ENCODE measurements around the gene SLX4.

Gene SLX4

GRCh38 chr16:3650631-3651265, 39.3 kb upstream of the SLX4 start:
- H3K9ac ChIP-seq (ENCODE audit: low read length): no peak overlapping the region
- H3K36me3 ChIP-seq (ENCODE audit: control insufficient read depth, insufficient read depth, low read length): peaks cover 29% of the 10 kb centered on the region
- no peak overlapping the region for H3K4me3 ChIP-seq (ENCODE audit: low read depth, low read length)
- no peak overlapping the region for H3K27ac ChIP-seq (ENCODE audit: low read depth, low read length)
- peaks cover 26% of the 10 kb centered on the region for H3K4me1 ChIP-seq (ENCODE audit: control insufficient read depth, insufficient read depth, low read length)
- H3K27me3 ChIP-seq (ENCODE audit: control insufficient read depth, insufficient read depth, low read length): no peaks in the 10 kb centered on the region
- H3K9me3 ChIP-seq (ENCODE audit: control insufficient read depth, insufficient read depth, low read depth, low read length): no peaks in the 10 kb centered on the region

- Histone ChIP-seq H3K9ac (ENCODE audit: low read length) (no peak overlapping the region), H3K4me3 (ENCODE audit: low read depth, low read length) (no peak overlapping the region), H3K36me3 (ENCODE audit: control insufficient read depth, insufficient read depth, low read length) (peaks cover 7% of the 10 kb centered on the region), H3K9me3 (ENCODE audit: control insufficient read depth, insufficient read depth, low read depth, low read length) (no peaks in the 10 kb centered on the region), H3K4me1 (ENCODE audit: control insufficient read depth, insufficient read depth, low read length) (peaks cover 35% of the 10 kb centered on the region), H3K27me3 (ENCODE audit: control insufficient read depth, insufficient read depth, low read length) (no peaks in the 10 kb centered on the region), H3K27ac (ENCODE audit: low read depth, low read length) (peak overlapping the region; percentile 78; the same call in 1 of the 2 replicates)
These were observed 35.0 kb upstream of the SLX4 start for GRCh38 chr16:3646348-3646920.

GRCh38 chr16:3645504-3646347, 34.3 kb upstream of the SLX4 start:
- Histone ChIP-seq H3K4me3 (ENCODE audit: low read depth, low read length) (peak overlapping the region; percentile 16; the same call in 1 of the 2 replicates), H3K9me3 (ENCODE audit: control insufficient read depth, insufficient read depth, low read depth, low read length) (no peaks in the 10 kb centered on the region), H3K4me1 (ENCODE audit: control insufficient read depth, insufficient read depth, low read length) (peaks cover 37% of the 10 kb centered on the region), H3K27ac (ENCODE audit: low read depth, low read length) (peak overlapping the region; percentile 78), H3K27me3 (ENCODE audit: control insufficient read depth, insufficient read depth, low read length) (no peaks in the 10 kb centered on the region), H3K9ac (ENCODE audit: low read length) (peak overlapping the region; percentile 55), H3K36me3 (ENCODE audit: control insufficient read depth, insufficient read depth, low read length) (peaks cover 2% of the 10 kb centered on the region)

GRCh38 chr16:3645108-3645503, 33.7 kb upstream of the SLX4 start:
- no peak overlapping the region for H3K4me3 ChIP-seq (ENCODE audit: low read depth, low read length)
- H3K36me3 ChIP-seq (ENCODE audit: control insufficient read depth, insufficient read depth, low read length): no peaks in the 10 kb centered on the region
- no peaks in the 10 kb centered on the region for H3K27me3 ChIP-seq (ENCODE audit: control insufficient read depth, insufficient read depth, low read length)
- peak overlapping the region; percentile 55 for H3K9ac ChIP-seq (ENCODE audit: low read length)
- H3K27ac ChIP-seq (ENCODE audit: low read depth, low read length): peak overlapping the region; percentile 78; the same call in 1 of the 2 replicates
- H3K4me1 ChIP-seq (ENCODE audit: control insufficient read depth, insufficient read depth, low read length): peaks cover 43% of the 10 kb centered on the region
- H3K9me3 ChIP-seq (ENCODE audit: control insufficient read depth, insufficient read depth, low read depth, low read length): no peaks in the 10 kb centered on the region

GRCh38 chr16:3643095-3643730, 31.8 kb upstream of the SLX4 start:
- Histone ChIP-seq H3K4me3 (ENCODE audit: low read depth, low read length) (no peak overlapping the region), H3K36me3 (ENCODE audit: control insufficient read depth, insufficient read depth, low read length) (no peaks in the 10 kb centered on the region), H3K4me1 (ENCODE audit: control insufficient read depth, insufficient read depth, low read length) (peaks cover 54% of the 10 kb centered on the region), H3K9me3 (ENCODE audit: control insufficient read depth, insufficient read depth, low read depth, low read length) (no peaks in the 10 kb centered on the region), H3K27ac (ENCODE audit: low read depth, low read length) (no peak overlapping the region), H3K9ac (ENCODE audit: low read length) (no peak overlapping the region), H3K27me3 (ENCODE audit: control insufficient read depth, insufficient read depth, low read length) (no peaks in the 10 kb centered on the region)

- H3K27me3 ChIP-seq (ENCODE audit: control insufficient read depth, insufficient read depth, low read length): no peaks in the 10 kb centered on the region
- no peak overlapping the region for H3K4me3 ChIP-seq (ENCODE audit: low read depth, low read length)
- no peaks in the 10 kb centered on the region for H3K36me3 ChIP-seq (ENCODE audit: control insufficient read depth, insufficient read depth, low read length)
- H3K9me3 ChIP-seq (ENCODE audit: control insufficient read depth, insufficient read depth, low read depth, low read length): no peaks in the 10 kb centered on the region
- H3K4me1 ChIP-seq (ENCODE audit: control insufficient read depth, insufficient read depth, low read length): peaks cover 58% of the 10 kb centered on the region
- no peak overlapping the region for H3K9ac ChIP-seq (ENCODE audit: low read length)
- H3K27ac ChIP-seq (ENCODE audit: low read depth, low read length): no peak overlapping the region
These were observed 31.1 kb upstream of the SLX4 start for GRCh38 chr16:3642397-3643094.

- Histone ChIP-seq H3K27ac (ENCODE audit: low read depth, low read length) (no peak overlapping the region), H3K36me3 (ENCODE audit: control insufficient read depth, insufficient read depth, low read length) (no peaks in the 10 kb centered on the region), H3K9ac (ENCODE audit: low read length) (no peak overlapping the region), H3K27me3 (ENCODE audit: control insufficient read depth, insufficient read depth, low read length) (no peaks in the 10 kb centered on the region), H3K9me3 (ENCODE audit: control insufficient read depth, insufficient read depth, low read depth, low read length) (no peaks in the 10 kb centered on the region), H3K4me3 (ENCODE audit: low read depth, low read length) (no peak overlapping the region), H3K4me1 (ENCODE audit: control insufficient read depth, insufficient read depth, low read length) (peaks cover 63% of the 10 kb centered on the region)
These were observed 30.5 kb upstream of the SLX4 start for GRCh38 chr16:3641801-3642396.

- Histone ChIP-seq H3K4me1 (ENCODE audit: control insufficient read depth, insufficient read depth, low read length) (peaks cover 53% of the 10 kb centered on the region), H3K9me3 (ENCODE audit: control insufficient read depth, insufficient read depth, low read depth, low read length) (no peaks in the 10 kb centered on the region), H3K27me3 (ENCODE audit: control insufficient read depth, insufficient read depth, low read length) (no peaks in the 10 kb centered on the region), H3K27ac (ENCODE audit: low read depth, low read length) (no peak overlapping the region), H3K4me3 (ENCODE audit: low read depth, low read length) (no peak overlapping the region), H3K36me3 (ENCODE audit: control insufficient read depth, insufficient read depth, low read length) (no peaks in the 10 kb centered on the region), H3K9ac (ENCODE audit: low read length) (no peak overlapping the region)
These were observed 29.5 kb upstream of the SLX4 start for GRCh38 chr16:3640632-3641501.

GRCh38 chr16:3640207-3640606, 28.8 kb upstream of the SLX4 start:
- H3K27me3 ChIP-seq (ENCODE audit: control insufficient read depth, insufficient read depth, low read length): no peaks in the 10 kb centered on the region
- no peaks in the 10 kb centered on the region for H3K36me3 ChIP-seq (ENCODE audit: control insufficient read depth, insufficient read depth, low read length)
- H3K4me1 ChIP-seq (ENCODE audit: control insufficient read depth, insufficient read depth, low read length): peaks cover 47% of the 10 kb centered on the region
- H3K9ac ChIP-seq (ENCODE audit: low read length): no peak overlapping the region
- H3K9me3 ChIP-seq (ENCODE audit: control insufficient read depth, insufficient read depth, low read depth, low read length): no peaks in the 10 kb centered on the region
- no peak overlapping the region for H3K4me3 ChIP-seq (ENCODE audit: low read depth, low read length)
- H3K27ac ChIP-seq (ENCODE audit: low read depth, low read length): no peak overlapping the region
